K562 (cell line): ENCODE results near the gene UBA7. TPM values are rescaled to one million over a fixed set of nuclear protein-coding genes. Genes with fewer than 3 reads are reported as not detected.

Source experiments
- CTCFL ChIP-seq: IDR thresholded peaks from 2 replicates; pipeline ENCODE4 v1.6.1; 2011; ENCODE audit warnings: borderline replicate concordance, low read depth, mild to moderate bottlenecking, moderate library complexity, low read length; ENCODE audit not compliant: insufficient read depth, poor library complexity, severe bottlenecking
- E2F4 ChIP-seq: sonication (generic); formaldehyde crosslinking; IDR thresholded peaks from 2 replicates; pipeline ENCODE4 v1.8.0; 2022; ENCODE audit warnings: mild to moderate bottlenecking, low read depth, missing genetic modification reagents
- ETS1 ChIP-seq: conservative IDR thresholded peaks from 2 replicates; pipeline ENCODE4 v1.6.1; 2011; ENCODE audit warnings: low read depth, mild to moderate bottlenecking, low read length; ENCODE audit not compliant: control insufficient read depth
- GABPB1 ChIP-seq: sonication (generic); formaldehyde crosslinking; IDR thresholded peaks from 2 replicates; pipeline ENCODE4 v1.8.0; 2022; ENCODE audit warnings: mild to moderate bottlenecking, missing genetic modification reagents
- HNRNPLL ChIP-seq: fragments of 200-400 bp; formaldehyde crosslinking; IDR thresholded peaks from 2 replicates; pipeline ENCODE4 v1.6.1; 2017; ENCODE audit warnings: low read length, low read depth, mild to moderate bottlenecking; ENCODE audit not compliant: poor library complexity, severe bottlenecking
- MCM7 ChIP-seq, 2 experiments: fragments of 450-650 bp; IDR thresholded peaks; 2 replicates each; pipeline ENCODE4 v1.6.1; 2016 to 2018
- MECOM ChIP-seq: fragments of 250-450 bp; sonication (Bioruptor Pico); IDR thresholded peaks from 2 replicates; pipeline ENCODE4 v1.8.0; 2022; ENCODE audit warnings: inconsistent platforms
- RAD21 ChIP-seq, 2 experiments: fragments of 250-450 bp in 1 of 2; fragments of 450-650 bp in 1 of 2; sonication (Bioruptor Pico) in 1 of 2; formaldehyde crosslinking in 1 of 2; IDR thresholded peaks in 1 of 2; conservative IDR thresholded peaks in 1 of 2; 2 replicates each; pipeline versions ENCODE4 v1.4.0 to v1.8.0; 2020 to 2022; ENCODE audit warnings: mild to moderate bottlenecking in 2 of 2, moderate library complexity in 1 of 2
- RREB1 ChIP-seq: fragments of 250-450 bp; sonication (Bioruptor Pico); IDR thresholded peaks from 2 replicates; pipeline ENCODE4 v1.4.0; 2020
- STAG1 ChIP-seq: sonication (generic); formaldehyde crosslinking; IDR thresholded peaks from 2 replicates; pipeline ENCODE4 v1.5.0; 2020; ENCODE audit warnings: missing genetic modification reagents, borderline replicate concordance
- ZFPM2 ChIP-seq: fragments of 250-450 bp; sonication (Bioruptor Pico); IDR thresholded peaks from 2 replicates; pipeline ENCODE4 v1.5.1; 2022; ENCODE audit warnings: mild to moderate bottlenecking
- ZNF124 ChIP-seq: sonication (generic); formaldehyde crosslinking; IDR thresholded peaks from 2 replicates; pipeline ENCODE4 v1.8.1; 2022; ENCODE audit warnings: missing genetic modification reagents
- ZNF395 ChIP-seq: fragments of 200-800 bp; sonication (Bioruptor generic); IDR thresholded peaks from 2 replicates; pipeline ENCODE4 v1.6.1; 2017; ENCODE audit warnings: missing genetic modification characterization, missing compliant biosample characterization
- polyA plus RNA-seq, 8 experiments: library from polyadenylated mRNA; depleted of rRNA in 4 of 8; stranded (reverse) in 5 of 8; unstranded in 3 of 8; fragments of >200 nt; fragmentation: Nextera tagmentation in 2 of 8; fragmentation: Illumina TruSeq in 1 of 8; extraction: Ambion mirVana in 2 of 8; extraction: Trizol in 1 of 8; gene quantifications; 2 replicates each; pipeline versions ENCODE4 v1.2.1 to v1.2.3, GENCODE V29; 2011 to 2014; ENCODE audit warnings: inconsistent platforms in 1 of 8, missing spikeins in 1 of 8
- total RNA-seq, 7 experiments: library from RNA; depleted of rRNA in 6 of 7; stranded (reverse); fragments of >200 nt in 6 of 7; fragmentation: Illumina TruSeq in 2 of 7; extraction: Trizol in 2 of 7; gene quantifications; 2 replicates each; pipeline versions ENCODE4 v1.2.1 to v1.2.3, GENCODE V29; 2011 to 2021; ENCODE audit warnings: low replicate concordance in 1 of 7

UBA7 gene
- total and polyA plus RNA-seq, 9 of the 15 experiments (the other 6 are each of a cell fraction or from before 2014, with no cell fraction given), result 0.17 to 3.3 (median 2.0) TPM

- TF ChIP-seq ZNF395 (CRISPR knock-in tag) (0 out of 2 replicates have a peak, but pooled peaks have one; percentile 56), ZFPM2 (CRISPR knock-in tag) (no peak), MCM7 (IDR thresholded peaks at IDR 0.05) (no peak), HNRNPLL (peak; percentile 39), MECOM (CRISPR knock-in tag) (no peak), RREB1 (CRISPR knock-in tag) (no peak), ETS1 (0 out of 2 replicates have a peak, but pooled peaks have one; percentile 18), ZNF124 (CRISPR knock-in tag) (no peak), STAG1 (peak; percentile 59; the same call in 1 of the 2 replicates), E2F4 (CRISPR knock-in tag) (0 out of 2 replicates have a peak, but pooled peaks have one; percentile 42), RAD21 (CRISPR knock-in tag; conservative IDR thresholded peaks at IDR 0.05 in 1 of 2, IDR thresholded peaks at IDR 0.05 in 1 of 2) (peak; percentile 85 to 90), GABPB1 (peak; percentile 31), CTCFL (peak; percentile 3)
Observed at GRCh38 chr3:49802719-49803464, 10.9 kb downstream of the UBA7 start, which contains the start of gene INKA1 (continued).
